ENCODE measurements around the gene NUP50.

The NUP50 gene

DNA sequence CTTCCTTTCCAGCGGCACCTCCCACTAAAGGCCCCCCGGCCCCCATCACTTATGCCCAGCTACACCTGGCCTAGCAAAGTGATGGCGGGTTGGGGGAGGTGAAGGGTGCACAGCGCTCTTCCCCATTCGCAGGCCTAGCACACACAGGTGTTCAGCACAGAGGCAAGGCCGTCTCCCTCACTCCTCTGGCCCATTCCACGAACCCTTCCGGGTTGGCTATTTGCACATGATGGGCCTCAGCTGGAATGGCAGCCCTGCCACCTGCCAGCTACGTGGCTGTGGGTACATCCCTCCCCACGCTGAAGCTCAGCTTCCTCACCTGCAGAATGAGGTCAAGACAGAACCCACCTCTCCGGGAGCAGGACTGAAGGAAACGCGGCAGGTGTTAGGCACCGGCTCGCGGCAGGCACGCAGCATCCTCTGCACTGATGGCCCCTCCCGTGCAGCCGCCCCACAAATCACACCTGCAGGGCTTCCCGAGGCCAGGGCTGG lies 72.2 kb downstream of the NUP50 start:
- H3K27me3 ChIP-seq (replicated peaks; ENCODE audit: control insufficient read depth, insufficient read depth, low read length), result no peaks in the 10 kb centered on the region
- H3K9me3 ChIP-seq (ENCODE audit: control insufficient read depth, low read length), result no peaks in the 10 kb centered on the region
- no peak overlapping the region for H3K4me3 ChIP-seq (ENCODE audit: low read length)
- peaks cover 7% of the 10 kb centered on the region for H3K4me1 ChIP-seq (ENCODE audit: control insufficient read depth, insufficient read depth, low read length)
- H3K9ac ChIP-seq (ENCODE audit: low read length), result no peak overlapping the region
- peaks cover 4% of the 10 kb centered on the region for H3K36me3 ChIP-seq (ENCODE audit: control insufficient read depth, insufficient read depth, low read length, severe bottlenecking)
- DNase-seq (ENCODE audit: low read depth), result no peak

- DNase-seq (ENCODE audit: low read depth), result no peak
- no peak overlapping the region for H3K9ac ChIP-seq (ENCODE audit: low read length)
- no peaks in the 10 kb centered on the region for H3K9me3 ChIP-seq (ENCODE audit: control insufficient read depth, low read length)
- peaks cover 7% of the 10 kb centered on the region for H3K4me1 ChIP-seq (ENCODE audit: control insufficient read depth, insufficient read depth, low read length)
- H3K36me3 ChIP-seq (ENCODE audit: control insufficient read depth, insufficient read depth, low read length, severe bottlenecking), result peaks cover 4% of the 10 kb centered on the region
- no peaks in the 10 kb centered on the region for H3K27me3 ChIP-seq (replicated peaks; ENCODE audit: control insufficient read depth, insufficient read depth, low read length)
- no peak overlapping the region for H3K4me3 ChIP-seq (ENCODE audit: low read length)
Measured at GRCh38 chr22:45237065-45237990, 73.6 kb downstream of the NUP50 start.
